Ovary (tissue), 3 donors: ENCODE measurements around the gene HSPH1.

ENCODE experiments used
- EP300 ChIP-seq: sonication (generic); formaldehyde crosslinking; IDR thresholded peaks from one replicate; pipeline ENCODE4 v1.6.1; 2017; ENCODE audit warnings: antibody characterized with exemption
- POLR2A ChIP-seq: fragments of 450-650 bp; IDR thresholded peaks from one replicate; pipeline ENCODE4 v1.6.1; 2017; ENCODE audit warnings: antibody characterized with exemption, mild to moderate bottlenecking, moderate library complexity
- TF ChIP-seq, protein P1 (sequence below), 3 donors: fragments of 450-650 bp in 2 of 3; fragments of 200-600 bp in 1 of 3; IDR thresholded peaks; one replicate each; pipeline versions ENCODE4 v1.5.1 to v1.8.0; 2016 to 2022; ENCODE audit warnings: antibody characterized with exemption in 3 of 3, mild to moderate bottlenecking in 1 of 3
- donor health status: DM: no; HTN: no; CAD: no.

DNA sequence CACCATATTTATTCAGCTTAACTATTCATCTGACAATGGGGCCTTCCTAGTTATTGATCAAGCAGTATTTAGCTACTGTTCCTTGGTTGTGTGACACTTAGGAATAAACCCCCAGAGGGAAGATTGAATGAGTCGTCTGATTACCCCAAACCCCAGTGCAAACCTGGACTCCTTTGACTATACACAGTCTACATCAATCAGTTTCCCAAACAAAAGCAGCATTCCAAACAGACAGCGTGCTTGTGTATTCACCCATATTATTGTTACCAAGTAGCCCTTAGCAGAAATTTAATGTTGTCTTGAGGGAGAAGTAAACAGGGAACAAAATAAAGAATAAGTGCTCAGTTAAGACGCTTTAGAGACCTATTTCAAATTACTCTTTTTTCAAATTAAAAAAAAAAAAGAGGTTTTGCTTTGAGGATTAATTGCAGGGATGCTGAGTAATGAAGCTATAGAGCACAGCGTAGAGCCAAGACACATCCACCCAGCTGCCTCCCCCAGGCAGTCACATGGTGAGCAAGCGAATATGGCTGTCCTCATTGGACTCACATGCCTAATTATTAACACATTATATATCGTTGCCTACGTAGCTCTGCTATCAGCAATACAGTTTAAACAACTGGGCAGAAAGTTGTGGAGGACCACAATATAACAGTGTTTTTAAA, 23.4 kb upstream of the HSPH1 start:
- TF ChIP-seq, protein P1, sequence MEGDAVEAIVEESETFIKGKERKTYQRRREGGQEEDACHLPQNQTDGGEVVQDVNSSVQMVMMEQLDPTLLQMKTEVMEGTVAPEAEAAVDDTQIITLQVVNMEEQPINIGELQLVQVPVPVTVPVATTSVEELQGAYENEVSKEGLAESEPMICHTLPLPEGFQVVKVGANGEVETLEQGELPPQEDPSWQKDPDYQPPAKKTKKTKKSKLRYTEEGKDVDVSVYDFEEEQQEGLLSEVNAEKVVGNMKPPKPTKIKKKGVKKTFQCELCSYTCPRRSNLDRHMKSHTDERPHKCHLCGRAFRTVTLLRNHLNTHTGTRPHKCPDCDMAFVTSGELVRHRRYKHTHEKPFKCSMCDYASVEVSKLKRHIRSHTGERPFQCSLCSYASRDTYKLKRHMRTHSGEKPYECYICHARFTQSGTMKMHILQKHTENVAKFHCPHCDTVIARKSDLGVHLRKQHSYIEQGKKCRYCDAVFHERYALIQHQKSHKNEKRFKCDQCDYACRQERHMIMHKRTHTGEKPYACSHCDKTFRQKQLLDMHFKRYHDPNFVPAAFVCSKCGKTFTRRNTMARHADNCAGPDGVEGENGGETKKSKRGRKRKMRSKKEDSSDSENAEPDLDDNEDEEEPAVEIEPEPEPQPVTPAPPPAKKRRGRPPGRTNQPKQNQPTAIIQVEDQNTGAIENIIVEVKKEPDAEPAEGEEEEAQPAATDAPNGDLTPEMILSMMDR (IDR thresholded peaks at IDR 0.05), result no peak
- TF ChIP-seq POLR2A (no peak), EP300 (no peak)
